ENCODE data around the gene MAP3K1.

MAP3K1 gene

DNA sequence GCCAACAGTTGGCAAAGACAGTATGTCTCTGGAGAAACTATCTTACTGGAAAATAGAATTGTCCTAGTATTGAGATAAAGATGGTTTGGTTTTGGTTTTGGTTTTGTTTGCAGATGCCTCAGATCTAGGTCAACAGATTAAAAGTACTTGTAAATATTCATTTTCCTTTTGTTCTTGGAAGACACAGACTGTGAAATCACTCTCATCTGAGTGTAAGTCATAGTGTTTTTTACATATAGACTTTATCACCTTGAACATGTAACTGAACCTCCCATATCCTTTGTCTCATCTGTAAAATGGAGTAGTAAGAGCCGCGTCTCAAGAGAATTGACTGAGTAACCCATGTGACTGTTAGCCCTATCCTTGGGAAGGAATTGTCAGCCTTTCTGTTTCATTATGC lies 34.3 kb downstream of the MAP3K1 start:
- no peak for DNase-seq

DNA sequence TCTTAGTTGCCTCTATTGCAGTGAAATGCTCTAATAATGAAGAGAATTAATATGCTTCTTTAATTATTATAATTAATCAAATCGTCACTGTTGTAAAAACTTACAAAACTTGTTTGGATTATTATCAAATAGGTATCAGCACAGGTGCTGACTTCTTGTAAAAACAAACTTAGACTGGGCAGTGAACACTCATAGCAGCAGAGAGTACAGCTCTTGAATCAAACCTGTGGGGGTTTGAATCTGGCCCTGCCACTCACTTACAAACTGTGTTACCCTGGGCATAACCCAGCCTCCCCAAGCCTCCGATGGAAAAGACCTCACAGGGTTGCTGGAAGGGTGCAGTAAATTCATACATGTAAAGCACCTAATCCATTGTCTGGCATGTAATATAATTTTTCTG lies 35.1 kb downstream of the MAP3K1 start:
- DNase-seq, result no peak

DNA sequence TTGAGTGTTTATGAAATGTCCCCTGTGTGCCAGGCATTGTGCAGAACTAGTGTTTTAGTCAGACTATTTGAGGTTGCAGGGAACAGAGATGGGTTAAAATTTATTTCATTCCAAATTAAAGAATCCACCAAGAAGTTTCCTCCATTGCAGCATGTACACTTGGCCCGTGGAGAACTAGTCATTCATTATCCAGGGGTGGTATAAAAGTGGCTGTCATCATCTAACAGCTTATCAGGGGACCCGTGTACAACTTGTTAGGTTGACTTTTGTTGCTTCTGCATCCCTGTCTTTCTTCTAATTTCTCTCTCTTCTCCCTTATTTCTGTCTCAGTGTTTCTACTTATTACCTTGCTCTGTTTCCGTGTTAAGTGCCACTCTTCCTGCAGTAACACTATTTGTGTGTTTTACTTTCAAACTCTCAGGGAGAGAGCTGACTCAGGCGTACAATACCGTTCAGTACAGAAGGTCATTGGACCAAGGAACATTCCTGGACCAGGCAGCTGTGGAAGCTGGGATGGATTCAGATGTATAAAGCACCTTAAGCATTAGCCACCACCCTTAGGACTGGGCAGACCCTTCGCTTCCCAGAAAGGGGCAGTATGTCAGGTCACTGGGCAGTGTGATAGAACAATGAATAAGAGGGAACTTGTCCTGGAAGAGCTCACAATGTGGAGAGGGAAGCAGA lies 36.1 kb downstream of the MAP3K1 start:
- DNase-seq, result no peak

DNA sequence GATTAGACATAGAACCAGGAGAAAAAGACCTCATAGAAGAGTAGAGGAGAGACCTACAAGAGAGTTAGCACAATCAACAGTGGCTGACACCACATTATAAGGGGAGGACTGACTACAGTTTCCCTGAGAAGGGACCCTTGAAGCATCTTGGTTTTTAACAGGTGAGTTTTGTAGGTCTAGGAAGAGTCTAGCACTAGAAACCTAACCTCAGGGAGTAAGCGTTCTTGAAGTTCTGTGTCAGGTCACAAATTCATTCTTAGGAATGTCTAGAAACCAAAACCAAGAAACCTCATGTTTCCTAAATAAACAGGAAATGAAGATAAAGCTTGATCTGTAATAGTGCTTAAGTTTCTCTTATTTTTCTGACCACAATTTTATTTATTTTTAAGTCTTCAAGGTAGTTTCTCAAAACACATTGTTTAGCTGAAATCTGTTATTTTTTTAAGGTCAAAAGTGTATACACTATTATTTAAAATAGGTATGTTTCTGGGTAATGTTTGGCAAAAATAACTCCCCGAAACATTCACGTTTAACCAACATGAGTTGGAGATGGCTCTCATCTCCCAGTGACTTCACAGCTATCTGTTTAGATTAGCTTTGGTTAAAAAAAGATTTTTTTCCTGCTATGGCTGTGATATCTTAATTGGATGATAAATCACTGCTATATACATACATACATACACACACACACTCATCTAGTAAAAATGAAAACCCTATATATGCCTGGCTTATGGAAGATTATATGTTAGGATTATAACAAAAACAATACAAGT lies 37.1 kb downstream of the MAP3K1 start:
- no peak for DNase-seq

DNA sequence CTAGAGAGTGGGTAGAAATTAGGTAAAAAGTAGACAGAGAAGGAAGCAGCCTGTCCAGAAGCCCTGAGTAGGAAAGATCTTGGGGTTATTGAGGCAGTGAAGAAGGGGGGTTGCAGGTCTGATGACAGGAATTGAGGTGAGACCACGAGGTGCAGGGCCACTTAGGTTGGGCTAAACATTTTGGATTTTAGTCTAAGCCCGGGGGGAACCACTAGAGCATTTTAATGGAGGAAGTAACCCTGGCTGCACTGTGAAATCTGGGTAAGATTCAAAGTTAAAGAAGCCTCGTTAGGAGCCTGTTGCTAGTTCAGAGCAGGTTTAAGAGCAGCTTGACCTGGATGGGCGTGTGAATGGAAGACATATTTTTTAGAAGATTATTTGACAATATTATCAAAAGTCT lies 38.3 kb downstream of the MAP3K1 start:
- DNase-seq, result no peak

DNA sequence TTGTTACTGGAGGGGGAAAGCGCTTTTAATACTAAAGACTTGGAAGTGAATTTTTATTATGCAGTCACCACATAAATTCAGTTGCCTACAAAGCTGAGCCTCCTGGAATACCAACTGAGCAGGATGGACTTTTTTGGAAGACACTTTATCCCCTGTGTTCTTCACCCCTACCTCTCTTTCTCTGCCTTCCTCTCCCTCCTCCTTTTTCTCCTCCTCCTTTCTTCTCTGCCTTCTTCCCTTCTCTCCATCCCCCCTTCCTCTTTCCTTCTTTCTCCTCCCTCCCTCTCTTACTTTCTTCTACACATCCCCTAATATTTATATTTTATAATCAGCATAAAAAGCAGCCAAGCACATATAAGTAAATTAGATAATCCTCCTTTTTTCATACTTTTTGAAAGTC lies 39.6 kb downstream of the MAP3K1 start:
- no peak for DNase-seq

DNA sequence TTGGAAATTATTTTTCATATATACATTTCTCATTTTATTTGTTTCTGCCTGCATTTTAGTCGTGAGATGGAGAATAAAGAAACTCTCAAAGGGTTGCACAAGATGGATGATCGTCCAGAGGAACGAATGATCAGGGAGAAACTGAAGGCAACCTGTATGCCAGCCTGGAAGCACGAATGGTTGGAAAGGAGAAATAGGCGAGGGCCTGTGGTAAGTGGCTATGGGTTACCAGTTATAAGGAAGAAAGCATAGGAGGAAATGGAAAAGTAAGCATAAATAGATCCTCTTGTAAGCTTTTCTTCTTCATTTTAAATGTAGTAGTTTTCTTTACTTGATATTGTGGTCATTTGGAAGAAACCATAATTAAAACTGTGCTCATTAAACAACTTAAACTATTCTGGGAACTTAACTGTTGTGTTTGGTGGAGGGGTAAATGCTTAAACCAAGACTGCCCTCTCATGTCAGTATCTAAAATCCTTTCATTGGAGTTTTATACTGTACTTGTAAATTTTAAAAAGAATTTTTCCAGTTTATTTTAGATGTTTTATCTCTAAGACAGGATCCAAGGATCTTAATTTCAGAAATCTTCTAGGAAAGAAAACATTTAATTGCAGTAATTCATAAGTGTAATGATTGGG lies 41.3 kb downstream of the MAP3K1 start:
- DNase-seq, result no peak

DNA sequence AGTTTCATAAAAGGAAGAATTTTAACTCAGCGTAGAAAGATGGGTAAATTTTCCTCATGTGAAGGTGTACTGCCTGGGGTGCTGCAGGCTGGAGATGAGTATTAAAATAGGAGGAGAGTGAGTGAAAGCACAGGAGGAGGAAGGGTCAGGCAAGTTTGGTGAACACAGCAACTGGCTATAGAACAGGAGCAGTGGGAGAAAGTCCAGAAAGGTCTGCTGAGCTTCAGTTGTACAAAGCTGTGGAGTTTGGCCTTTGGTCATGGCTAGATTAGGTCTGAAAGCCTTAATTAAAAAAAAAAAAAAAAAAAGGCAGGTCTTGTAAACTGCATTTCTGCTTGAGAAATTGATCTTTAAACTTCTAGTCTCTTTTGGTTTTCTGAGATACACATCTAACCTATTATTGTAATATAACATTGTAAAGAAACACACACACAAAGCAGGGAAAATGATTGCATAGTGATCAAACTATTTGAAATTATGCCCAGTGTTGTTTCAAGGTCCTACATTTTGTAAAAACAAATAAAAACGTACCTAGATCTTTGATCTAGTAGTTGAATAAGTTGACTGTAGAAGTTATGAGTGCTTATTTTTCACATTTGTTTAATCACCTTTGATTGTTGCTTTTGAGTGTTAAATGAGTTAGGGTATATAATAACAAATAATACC lies 43.6 kb downstream of the MAP3K1 start:
- no peak for DNase-seq

DNA sequence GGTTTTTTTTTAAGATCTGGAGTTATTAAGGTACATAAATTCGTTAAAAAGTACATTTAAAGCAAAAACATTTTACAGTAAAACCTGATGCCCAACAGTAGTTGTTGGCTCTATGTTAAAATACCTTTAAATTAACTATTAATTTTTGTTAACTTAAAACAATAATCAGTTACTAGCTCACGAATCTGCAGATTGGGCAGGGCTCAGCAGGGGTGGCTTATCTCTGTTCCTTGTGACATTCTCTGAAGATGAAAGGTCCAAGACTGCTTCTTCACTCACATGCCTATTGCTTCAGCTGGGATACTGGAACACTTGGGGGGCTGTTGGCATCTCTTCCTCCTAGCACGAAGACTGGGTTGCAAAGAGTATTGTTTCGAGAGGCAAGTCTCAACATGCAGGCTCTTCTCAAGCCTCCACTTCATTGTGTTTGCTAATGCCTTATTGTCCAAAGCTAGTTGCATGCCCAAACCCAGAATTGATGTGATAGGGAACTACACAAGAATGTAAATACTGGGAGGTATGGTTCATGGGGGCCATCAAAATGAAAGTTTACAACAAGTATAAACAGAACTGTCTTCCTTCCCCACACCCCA lies 46.6 kb downstream of the MAP3K1 start:
- no peak for DNase-seq

DNA sequence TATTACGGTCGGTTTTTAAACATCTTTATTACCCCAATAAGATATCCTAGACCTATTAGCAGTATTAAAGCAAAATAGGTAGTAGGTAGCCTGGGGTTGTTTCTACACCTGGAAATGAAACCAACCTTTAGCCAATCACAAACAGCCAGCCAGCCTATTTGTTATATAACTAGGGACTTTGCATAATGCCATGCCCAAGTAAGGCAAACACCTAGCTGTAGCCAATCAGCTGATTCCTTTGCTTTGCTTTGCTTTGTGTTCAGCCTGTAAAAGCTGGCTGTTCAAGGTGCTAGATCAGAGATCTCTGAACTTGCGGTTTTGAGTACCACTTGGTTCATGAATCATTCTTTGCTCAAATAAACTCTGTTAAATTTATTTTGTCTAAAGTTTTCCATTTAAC lies 47.6 kb downstream of the MAP3K1 start:
- DNase-seq, result no peak

DNA sequence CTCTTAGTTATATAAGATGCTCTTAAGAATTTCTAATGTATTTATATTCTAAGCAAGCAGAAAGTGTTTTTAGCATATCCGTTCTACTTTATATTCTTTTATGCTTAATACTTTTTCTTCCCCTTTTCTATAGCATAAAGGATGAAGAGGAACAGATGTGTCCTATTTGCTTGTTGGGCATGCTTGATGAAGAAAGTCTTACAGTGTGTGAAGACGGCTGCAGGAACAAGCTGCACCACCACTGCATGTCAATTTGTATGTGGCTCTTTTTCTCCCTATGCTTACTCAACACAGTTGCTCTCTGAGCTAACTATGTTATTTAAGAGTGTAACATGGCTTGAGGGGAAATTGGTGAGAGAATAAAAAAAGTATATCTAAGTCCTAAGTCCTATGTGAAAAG lies 56.4 kb downstream of the MAP3K1 start:
- no peak for DNase-seq

DNA sequence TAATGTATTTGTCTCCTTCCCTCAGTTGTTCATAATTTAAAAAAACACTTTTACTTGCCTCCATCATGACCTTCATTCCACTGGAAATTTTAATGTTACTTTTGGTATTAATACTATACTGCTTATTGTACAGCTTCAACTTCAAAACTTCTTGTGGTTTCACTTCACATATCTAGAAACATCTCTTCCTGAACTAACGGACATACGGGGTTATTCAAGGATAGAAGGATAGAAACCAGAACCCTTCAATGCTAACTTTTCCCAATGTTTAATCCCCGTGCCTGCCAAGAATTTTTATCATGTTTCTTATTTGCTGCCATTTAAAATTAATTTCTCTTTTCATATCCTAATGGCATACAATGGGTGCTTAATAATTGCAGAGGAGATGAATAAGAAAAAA lies 57.7 kb downstream of the MAP3K1 start:
- no peak for DNase-seq

DNA sequence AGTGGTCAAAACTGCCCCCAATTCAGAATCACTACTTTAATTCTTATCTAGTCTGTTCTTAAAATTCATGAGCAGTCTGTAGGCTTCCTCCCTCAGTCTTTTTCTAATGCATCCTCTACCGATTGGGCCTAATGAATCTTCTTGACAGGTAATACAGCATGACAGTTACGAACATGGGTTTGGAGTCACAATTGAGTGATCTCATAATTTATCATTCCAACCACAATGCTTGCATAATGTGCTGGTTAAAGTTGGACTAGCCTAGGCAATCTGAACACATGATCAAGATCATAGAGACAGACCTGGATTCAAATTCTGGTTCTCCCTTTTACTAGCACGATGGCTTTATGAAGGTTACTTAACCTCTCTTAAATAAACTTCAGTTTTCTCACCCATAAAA lies 61.0 kb downstream of the MAP3K1 start:
- no peak for DNase-seq

DNA sequence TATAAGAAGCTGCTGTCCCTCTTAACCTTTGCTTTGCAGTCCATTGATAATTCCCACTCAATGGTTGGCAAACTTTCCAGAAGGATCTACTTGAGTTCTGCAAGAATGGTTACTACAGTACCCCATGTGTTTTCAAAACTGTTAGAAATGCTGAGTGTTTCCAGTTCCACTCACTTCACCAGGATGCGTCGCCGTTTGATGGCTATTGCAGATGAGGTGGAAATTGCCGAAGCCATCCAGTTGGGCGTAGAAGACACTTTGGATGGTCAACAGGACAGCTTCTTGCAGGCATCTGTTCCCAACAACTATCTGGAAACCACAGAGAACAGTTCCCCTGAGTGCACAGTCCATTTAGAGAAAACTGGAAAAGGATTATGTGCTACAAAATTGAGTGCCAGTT lies 66.2 kb downstream of the MAP3K1 start:
- DNase-seq, result no peak

DNA sequence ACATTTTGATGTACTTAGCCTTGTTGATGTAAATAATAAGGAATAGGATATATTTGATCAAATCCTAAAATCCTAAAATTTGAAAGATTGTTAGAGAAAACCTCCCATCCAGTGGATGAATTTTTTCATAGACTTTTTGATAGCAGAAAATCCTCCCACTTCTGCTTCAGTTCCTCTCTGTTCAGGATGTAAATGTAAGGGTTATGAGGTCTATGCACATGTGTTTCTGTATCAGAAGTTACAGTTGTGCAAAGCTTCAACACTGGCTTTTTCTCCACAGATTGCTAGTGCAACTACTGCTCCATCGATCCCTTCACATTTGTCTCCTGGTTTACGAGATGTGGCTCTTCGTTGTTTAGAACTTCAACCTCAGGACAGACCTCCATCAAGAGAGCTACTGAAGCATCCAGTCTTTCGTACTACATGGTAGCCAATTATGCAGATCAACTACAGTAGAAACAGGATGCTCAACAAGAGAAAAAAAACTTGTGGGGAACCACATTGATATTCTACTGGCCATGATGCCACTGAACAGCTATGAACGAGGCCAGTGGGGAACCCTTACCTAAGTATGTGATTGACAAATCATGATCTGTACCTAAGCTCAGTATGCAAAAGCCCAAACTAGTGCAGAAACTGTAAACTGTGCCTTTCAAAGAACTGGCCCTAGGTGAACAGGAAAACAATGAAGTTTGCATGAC lies 78.1 kb downstream of the MAP3K1 start:
- no peak for DNase-seq

DNA sequence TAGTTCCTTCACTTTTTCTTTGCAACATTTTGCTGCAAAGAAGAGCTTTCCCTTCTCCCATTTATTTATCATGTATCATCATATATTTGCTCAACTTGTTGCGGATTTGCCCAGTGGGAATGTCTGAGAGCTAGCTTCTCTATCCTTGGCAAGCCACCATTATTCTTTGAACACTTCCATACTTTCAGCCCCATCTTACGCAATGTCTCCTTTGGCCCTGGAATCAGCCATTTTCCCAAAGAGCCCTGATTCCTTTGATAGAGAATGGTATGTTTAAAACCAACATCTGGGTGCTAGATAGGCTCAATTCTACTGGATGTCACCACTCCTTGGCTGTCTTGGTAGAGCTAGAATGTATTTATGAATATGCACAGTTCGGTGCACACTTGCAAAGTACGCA lies 81.4 kb downstream of the MAP3K1 start:
- DNase-seq, result no peak

DNA sequence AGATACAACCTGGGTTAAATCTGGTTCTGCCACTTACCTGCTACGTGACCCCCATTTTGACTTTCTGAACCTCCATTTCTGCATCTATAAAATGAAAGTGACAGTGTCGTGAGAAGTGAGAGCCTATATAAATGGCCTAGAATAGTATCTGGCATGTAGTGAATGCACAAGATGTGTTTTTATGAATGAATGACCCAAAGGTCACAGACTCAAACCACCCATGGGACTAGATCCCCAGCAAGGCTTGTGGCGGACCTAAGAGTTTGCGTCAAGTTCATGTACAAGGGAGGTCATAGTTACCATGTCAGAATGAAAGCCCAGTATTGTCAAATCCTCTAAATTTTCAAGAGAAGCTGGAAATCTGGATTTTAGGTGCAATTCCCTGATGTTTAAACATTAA lies 82.9 kb downstream of the MAP3K1 start:
- DNase-seq, result no peak

DNA sequence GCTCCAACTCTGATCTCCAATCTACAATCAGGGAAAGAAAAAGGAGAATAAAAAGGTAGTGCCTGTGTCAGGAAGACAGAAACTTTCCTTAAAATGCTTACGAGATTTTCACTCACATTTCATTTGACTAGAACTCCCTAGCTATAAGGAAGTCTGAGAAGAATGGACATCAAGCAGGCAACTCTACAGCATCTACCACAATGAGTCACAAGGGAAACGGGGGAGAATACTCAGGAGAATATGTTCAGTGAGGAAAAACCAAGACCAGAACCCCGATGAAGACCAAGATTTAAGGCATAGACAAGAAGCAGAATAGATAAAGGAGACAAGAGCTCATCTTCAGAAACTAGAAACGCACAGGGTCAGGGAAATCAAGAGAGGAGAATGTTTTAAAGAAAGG lies 85.0 kb downstream of the MAP3K1 start:
- DNase-seq, result no peak

DNA sequence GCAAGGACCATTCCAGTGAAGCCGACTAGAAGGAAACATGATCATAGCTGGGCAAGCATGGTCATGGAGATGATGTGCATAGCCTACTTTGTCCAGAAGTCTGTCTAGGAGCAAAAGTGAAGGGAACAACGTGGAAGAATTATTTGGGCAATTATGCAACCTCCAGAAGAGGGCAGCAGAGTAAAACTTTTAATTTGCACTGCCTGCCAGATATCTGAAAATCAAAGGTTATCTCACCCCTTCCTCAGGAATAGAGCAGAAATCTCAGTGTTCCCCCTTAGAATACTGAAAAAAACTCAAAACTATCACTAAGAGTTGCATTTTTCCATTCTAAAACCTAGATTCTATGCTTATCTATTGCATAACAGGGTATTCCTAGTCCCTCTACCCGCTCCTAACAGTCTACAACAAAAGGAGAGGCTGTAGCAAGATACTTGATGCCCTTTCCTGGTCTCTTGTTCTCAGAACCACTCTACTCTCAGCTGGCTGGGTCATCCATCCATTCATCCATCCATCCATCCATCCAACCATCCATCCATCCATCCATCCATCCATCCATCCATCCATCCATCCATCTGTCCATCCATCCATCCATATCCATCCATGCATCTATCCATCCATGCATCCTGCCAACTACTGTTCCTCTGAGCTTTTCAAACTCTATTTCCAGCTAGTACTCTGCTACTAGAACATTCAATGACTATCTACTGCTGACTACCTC lies 85.7 kb downstream of the MAP3K1 start:
- no peak for DNase-seq

DNA sequence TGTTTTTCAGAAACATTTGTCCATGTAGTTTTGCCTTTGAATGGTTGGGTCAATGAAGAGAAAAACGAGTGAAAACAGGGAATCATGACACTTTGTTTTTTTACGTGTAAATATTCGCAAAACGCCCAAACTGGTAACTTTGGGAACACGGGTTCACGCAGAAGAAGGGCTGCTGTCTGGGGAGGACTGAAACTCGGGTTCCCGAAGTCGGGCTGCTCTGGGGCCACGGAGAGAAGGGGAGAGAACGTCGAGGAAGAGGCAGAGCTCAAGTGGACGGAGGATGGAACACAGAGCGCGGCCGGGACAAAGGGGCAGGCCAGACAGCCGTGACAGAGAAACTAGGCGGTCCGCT lies 93.6 kb downstream of the MAP3K1 start:
- no peak for DNase-seq

DNA sequence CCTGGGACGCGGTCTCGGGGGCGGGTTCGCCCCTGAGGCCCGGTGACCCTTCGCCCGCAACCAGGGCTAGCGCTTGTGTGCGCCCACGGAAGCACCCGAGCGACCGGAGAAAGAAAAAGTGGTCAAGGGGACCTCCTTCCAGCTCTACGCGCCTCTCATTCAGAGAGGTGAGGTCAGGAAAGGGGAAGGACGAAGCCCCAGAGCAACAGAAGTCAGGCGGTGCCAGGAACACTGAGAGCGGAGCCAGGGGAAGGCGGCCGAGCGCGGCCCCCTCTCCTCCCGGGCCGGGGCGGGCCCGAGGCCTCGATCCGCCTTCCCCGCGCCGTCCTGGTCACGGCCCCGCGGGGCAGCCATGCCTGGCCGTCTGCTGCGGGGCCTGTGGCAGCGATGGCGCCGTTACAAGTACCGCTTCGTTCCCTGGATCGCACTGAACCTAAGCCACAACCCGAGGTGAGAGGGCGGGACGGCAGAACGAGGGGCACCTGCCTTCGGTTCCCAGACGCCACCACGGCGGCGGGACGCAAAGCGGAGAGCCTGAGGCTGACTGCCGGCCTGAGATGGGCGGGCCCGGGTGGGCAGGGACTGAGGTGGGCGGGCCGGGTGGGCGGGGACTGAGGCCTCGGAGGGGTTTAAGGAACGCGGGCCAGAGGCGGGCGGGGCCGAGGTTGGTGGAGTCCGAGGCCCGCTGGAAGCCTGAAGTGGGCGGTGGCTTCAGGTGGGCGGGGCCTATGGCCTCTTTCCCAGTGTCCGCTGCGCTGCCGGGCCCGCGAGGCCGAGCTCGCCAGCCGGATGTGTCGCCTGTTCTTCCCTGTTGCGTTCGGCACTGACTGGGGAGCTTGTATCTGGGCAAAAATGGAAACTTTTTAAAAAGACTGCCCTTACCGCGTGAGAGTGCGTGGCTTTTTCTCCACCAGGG lies 94.2 kb downstream of the MAP3K1 start, which contains the start of gene SETD9:
TSS of gene SETD9 (plus strand) at position 303 of the 916 bp plus-strand sequence. CDS start at position 353, 50 bp downstream.
- peak; percentile 81 to 90 for DNase-seq
